Keratinocyte (primary cell): ENCODE data around the gene KRT81.

Experiments
- EZH2 ChIP-seq: IDR thresholded peaks from one replicate; pipeline ENCODE4 v1.6.1; 2012; ENCODE audit warnings: inconsistent platforms, mild to moderate bottlenecking, low read length, moderate library complexity
- TF ChIP-seq, protein P1 (sequence below), 3 experiments: IDR thresholded peaks in 1 of 3; conservative IDR thresholded peaks in 1 of 3; optimal IDR thresholded peaks in 1 of 3; 2 replicates in 2 of 3; 3 replicates in 1 of 3; pipeline versions ENCODE3 to v1.5.1; 2011; ENCODE audit warnings: low read length in 3 of 3, mild to moderate bottlenecking in 3 of 3, moderate library complexity in 2 of 3, control low read depth in 1 of 3, inconsistent platforms in 1 of 3; ENCODE audit not compliant: insufficient read depth in 2 of 3; ENCODE audit errors: extremely low read depth in 1 of 3

DNA sequence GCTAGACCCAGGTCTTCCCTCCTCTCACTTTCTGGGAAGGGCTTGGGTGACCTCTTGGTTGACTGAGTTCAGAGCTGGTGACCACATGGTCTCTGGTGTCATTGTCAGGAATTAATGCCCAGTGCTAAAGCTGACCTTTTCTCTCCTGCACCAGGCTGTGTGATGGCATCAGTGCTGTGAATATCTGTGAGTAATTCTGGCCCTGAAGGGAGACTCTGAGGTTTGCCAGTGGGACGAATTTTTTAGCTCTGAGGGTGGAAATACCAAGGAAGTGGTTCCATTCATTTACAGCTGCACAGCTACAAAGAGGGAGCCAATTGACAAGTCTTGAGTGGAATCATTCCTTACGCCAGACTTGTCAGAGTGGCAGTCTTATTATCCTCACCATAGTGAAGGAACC, 23.1 kb downstream of the KRT81 start:
- TF ChIP-seq, protein P1, sequence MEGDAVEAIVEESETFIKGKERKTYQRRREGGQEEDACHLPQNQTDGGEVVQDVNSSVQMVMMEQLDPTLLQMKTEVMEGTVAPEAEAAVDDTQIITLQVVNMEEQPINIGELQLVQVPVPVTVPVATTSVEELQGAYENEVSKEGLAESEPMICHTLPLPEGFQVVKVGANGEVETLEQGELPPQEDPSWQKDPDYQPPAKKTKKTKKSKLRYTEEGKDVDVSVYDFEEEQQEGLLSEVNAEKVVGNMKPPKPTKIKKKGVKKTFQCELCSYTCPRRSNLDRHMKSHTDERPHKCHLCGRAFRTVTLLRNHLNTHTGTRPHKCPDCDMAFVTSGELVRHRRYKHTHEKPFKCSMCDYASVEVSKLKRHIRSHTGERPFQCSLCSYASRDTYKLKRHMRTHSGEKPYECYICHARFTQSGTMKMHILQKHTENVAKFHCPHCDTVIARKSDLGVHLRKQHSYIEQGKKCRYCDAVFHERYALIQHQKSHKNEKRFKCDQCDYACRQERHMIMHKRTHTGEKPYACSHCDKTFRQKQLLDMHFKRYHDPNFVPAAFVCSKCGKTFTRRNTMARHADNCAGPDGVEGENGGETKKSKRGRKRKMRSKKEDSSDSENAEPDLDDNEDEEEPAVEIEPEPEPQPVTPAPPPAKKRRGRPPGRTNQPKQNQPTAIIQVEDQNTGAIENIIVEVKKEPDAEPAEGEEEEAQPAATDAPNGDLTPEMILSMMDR (optimal IDR thresholded peaks at IDR 0.05 in 1 of 3, IDR thresholded peaks at IDR 0.05 in 1 of 3, conservative IDR thresholded peaks at IDR 0.05 in 1 of 3; ENCODE audit: extremely low read depth in 1 of 3, insufficient read depth in 2 of 3, low read length in 3 of 3), result no peak
- TF ChIP-seq EZH2, result no peak
